ENCODE measurements around the gene SLC16A8. TPM values are rescaled to one million over a fixed set of nuclear protein-coding genes. Genes with fewer than 3 reads are reported as not detected.

SLC16A8 gene
- total RNA-seq, 1 donor from 2014 or later, result not detected

- no peak for TF ChIP-seq CTCF (conservative IDR thresholded peaks at IDR 0.05)
- H3K27me3 Mint-ChIP-seq, result no peaks in the 10 kb centered on the region
- H3K27ac Mint-ChIP-seq, result no peak overlapping the region
These were observed 45.9 kb upstream of the SLC16A8 start for GRCh38 chr22:38129856-38130255.

GRCh38 chr22:38129021-38129420 lies 45.0 kb upstream of the SLC16A8 start:
- TF ChIP-seq CTCF (conservative IDR thresholded peaks at IDR 0.05), result no peak
- Mint-ChIP-seq H3K4me1 (ENCODE audit: unreplicated experiment) (peaks cover 3% of the 10 kb centered on the region), H3K27me3 (no peaks in the 10 kb centered on the region), H3K27ac (no peak overlapping the region), H3K4me3 (no peak overlapping the region), H3K36me3 (no peaks in the 10 kb centered on the region), H3K9me3 (no peaks in the 10 kb centered on the region)
- no peak for DNase-seq (ENCODE audit: extremely low spot score, unreplicated experiment)

More at GRCh38 chr22:38129856-38130255, 45.9 kb upstream of the SLC16A8 start:
- H3K4me3 Mint-ChIP-seq, result no peak overlapping the region
- no peaks in the 10 kb centered on the region for H3K4me1 Mint-ChIP-seq (ENCODE audit: unreplicated experiment)
- no peak for DNase-seq (ENCODE audit: extremely low spot score, unreplicated experiment)
- H3K36me3 Mint-ChIP-seq, result peaks cover 4% of the 10 kb centered on the region
- no peaks in the 10 kb centered on the region for H3K9me3 Mint-ChIP-seq

GRCh38 chr22:38127869-38128268 lies 43.9 kb upstream of the SLC16A8 start:
- Mint-ChIP-seq H3K4me1 (ENCODE audit: unreplicated experiment) (peaks cover 3% of the 10 kb centered on the region), H3K4me3 (no peak overlapping the region), H3K9me3 (no peaks in the 10 kb centered on the region), H3K27ac (no peak overlapping the region), H3K36me3 (no peaks in the 10 kb centered on the region), H3K27me3 (no peaks in the 10 kb centered on the region)
- TF ChIP-seq CTCF (conservative IDR thresholded peaks at IDR 0.05), result no peak
- DNase-seq (ENCODE audit: extremely low spot score, unreplicated experiment), result no peak

GRCh38 chr22:38126928-38127668 lies 43.1 kb upstream of the SLC16A8 start:
- Mint-ChIP-seq H3K27me3 (no peaks in the 10 kb centered on the region), H3K9me3 (no peaks in the 10 kb centered on the region), H3K36me3 (no peaks in the 10 kb centered on the region), H3K4me3 (no peak overlapping the region), H3K4me1 (ENCODE audit: unreplicated experiment) (peaks cover 3% of the 10 kb centered on the region), H3K27ac (no peak overlapping the region)
- no peak for TF ChIP-seq CTCF (conservative IDR thresholded peaks at IDR 0.05)
- DNase-seq (ENCODE audit: extremely low spot score, unreplicated experiment), result no peak

GRCh38 chr22:38125751-38126201 lies 41.8 kb upstream of the SLC16A8 start:
- DNase-seq (ENCODE audit: extremely low spot score, unreplicated experiment), result no peak
- H3K36me3 Mint-ChIP-seq, result no peaks in the 10 kb centered on the region
- H3K9me3 Mint-ChIP-seq, result no peaks in the 10 kb centered on the region
- H3K4me3 Mint-ChIP-seq, result no peak overlapping the region
- H3K4me1 Mint-ChIP-seq (ENCODE audit: unreplicated experiment), result peaks cover 3% of the 10 kb centered on the region
- H3K27ac Mint-ChIP-seq, result no peak overlapping the region
- TF ChIP-seq CTCF (conservative IDR thresholded peaks at IDR 0.05), result no peak
- H3K27me3 Mint-ChIP-seq, result no peaks in the 10 kb centered on the region
